Measurements from ENCODE around the gene IFNL3.

Gene IFNL3

GRCh38 chr19:39265321-39265916 is 20.6 kb upstream of the IFNL3 start:
- TF ChIP-seq FOXP2 (optimal IDR thresholded peaks at IDR 0.05; ENCODE audit: borderline replicate concordance, extremely low read depth, extremely low read length, insufficient read depth), result no peak
- TF ChIP-seq SIN3A (IDR thresholded peaks at IDR 0.05; ENCODE audit: borderline replicate concordance, insufficient read depth, low read length), result no peak
- TF ChIP-seq POLR2AphosphoS5 (IDR thresholded peaks at IDR 0.05; ENCODE audit: low read depth, low read length), result no peak
- TF ChIP-seq, protein P1, sequence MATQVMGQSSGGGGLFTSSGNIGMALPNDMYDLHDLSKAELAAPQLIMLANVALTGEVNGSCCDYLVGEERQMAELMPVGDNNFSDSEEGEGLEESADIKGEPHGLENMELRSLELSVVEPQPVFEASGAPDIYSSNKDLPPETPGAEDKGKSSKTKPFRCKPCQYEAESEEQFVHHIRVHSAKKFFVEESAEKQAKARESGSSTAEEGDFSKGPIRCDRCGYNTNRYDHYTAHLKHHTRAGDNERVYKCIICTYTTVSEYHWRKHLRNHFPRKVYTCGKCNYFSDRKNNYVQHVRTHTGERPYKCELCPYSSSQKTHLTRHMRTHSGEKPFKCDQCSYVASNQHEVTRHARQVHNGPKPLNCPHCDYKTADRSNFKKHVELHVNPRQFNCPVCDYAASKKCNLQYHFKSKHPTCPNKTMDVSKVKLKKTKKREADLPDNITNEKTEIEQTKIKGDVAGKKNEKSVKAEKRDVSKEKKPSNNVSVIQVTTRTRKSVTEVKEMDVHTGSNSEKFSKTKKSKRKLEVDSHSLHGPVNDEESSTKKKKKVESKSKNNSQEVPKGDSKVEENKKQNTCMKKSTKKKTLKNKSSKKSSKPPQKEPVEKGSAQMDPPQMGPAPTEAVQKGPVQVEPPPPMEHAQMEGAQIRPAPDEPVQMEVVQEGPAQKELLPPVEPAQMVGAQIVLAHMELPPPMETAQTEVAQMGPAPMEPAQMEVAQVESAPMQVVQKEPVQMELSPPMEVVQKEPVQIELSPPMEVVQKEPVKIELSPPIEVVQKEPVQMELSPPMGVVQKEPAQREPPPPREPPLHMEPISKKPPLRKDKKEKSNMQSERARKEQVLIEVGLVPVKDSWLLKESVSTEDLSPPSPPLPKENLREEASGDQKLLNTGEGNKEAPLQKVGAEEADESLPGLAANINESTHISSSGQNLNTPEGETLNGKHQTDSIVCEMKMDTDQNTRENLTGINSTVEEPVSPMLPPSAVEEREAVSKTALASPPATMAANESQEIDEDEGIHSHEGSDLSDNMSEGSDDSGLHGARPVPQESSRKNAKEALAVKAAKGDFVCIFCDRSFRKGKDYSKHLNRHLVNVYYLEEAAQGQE (IDR thresholded peaks at IDR 0.05; ENCODE audit: insufficient read depth in 1 of 2, low read depth in 2 of 2, low read length in 2 of 2), result no peak
- no peak for TF ChIP-seq TAF1 (IDR thresholded peaks at IDR 0.05; ENCODE audit: borderline replicate concordance, insufficient read depth, low read length)

DNA sequence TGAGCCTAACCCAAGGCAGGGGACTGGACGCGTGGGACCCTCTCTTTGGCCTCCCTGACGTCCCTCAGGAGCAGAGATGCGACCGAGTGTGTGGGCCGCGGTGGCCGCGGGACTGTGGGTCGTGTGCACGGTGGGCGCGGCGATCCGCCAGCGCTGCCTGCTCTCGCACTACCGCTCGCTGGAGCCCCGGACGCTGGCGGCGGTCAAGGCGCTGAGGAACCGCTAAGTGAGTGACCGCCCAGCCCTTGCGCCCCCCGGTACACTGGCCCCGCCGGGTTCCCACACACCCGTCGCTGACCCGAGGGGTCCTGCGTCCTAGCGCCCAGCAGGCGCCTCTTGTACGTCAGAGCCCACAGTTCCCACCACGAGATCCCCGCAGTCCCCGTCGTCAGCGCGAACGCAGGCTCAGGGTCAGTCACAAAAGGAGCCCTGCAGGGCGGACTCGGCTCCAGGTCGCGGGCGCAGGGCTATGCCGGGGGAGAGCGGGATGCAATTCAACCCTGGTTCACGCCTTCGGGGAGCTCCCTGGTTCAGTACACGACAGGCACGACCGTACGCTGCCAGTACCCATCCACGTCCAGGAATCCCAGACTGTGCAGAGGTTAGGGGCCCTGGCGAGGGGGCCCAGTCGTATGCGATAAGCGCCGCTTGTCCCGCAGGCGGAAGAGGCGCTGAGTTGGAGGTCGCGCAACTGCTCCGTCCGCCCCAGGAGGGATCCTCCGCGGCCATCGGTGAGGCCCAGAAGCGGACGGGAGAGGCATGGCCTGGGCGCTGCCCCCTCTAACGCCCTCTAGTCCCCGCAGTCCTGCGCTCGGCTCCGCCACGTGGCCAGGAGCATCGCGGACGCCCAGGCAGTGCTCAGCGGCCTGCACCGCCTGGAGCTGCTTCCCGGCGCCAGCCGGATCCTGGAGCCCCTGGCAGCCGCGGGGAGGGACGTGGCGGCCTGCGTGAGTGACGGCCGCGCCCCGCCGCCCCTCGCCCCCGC is 19.8 kb upstream of the IFNL3 start:
- TF ChIP-seq FOXP2 (optimal IDR thresholded peaks at IDR 0.05; ENCODE audit: borderline replicate concordance, extremely low read depth, extremely low read length, insufficient read depth) (no peak), POLR2AphosphoS5 (IDR thresholded peaks at IDR 0.05; ENCODE audit: low read depth, low read length) (no peak), SIN3A (IDR thresholded peaks at IDR 0.05; ENCODE audit: borderline replicate concordance, insufficient read depth, low read length) (no peak), TAF1 (IDR thresholded peaks at IDR 0.05; ENCODE audit: borderline replicate concordance, insufficient read depth, low read length) (no peak)
- TF ChIP-seq, protein P1 (IDR thresholded peaks at IDR 0.05; ENCODE audit: insufficient read depth in 1 of 2, low read depth in 2 of 2, low read length in 2 of 2), result no peak

DNA sequence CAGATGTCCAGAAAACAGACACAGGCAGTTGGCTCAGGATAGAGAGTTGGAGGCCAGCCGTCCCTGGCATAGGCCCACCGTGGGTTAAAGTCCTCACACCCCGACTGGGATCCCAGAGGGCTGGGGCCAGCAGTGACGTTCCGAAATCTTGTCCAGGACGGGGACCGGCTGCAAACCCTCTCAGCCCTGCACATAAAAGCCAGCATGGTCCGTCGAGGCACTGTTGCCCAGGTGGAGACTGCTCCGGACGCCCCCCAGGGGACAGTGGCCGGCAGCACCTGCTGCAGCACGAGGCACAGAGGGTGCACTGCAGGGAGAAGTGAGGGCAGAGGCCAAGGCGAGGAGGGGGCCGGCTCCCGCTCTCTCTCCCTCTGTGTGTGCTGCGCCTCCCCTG is 19.1 kb upstream of the IFNL3 start:
- no peak for TF ChIP-seq FOXP2 (optimal IDR thresholded peaks at IDR 0.05; ENCODE audit: borderline replicate concordance, extremely low read depth, extremely low read length, insufficient read depth)

GRCh38 chr19:39262496-39262895 is 17.7 kb upstream of the IFNL3 start:
- TF ChIP-seq FOXP2 (optimal IDR thresholded peaks at IDR 0.05; ENCODE audit: borderline replicate concordance, extremely low read depth, extremely low read length, insufficient read depth), result no peak
- no peak for TF ChIP-seq POLR2AphosphoS5 (IDR thresholded peaks at IDR 0.05; ENCODE audit: low read depth, low read length)
- no peak for TF ChIP-seq TAF1 (IDR thresholded peaks at IDR 0.05; ENCODE audit: borderline replicate concordance, insufficient read depth, low read length)
- TF ChIP-seq, protein P1 (IDR thresholded peaks at IDR 0.05; ENCODE audit: insufficient read depth in 1 of 2, low read depth in 2 of 2, low read length in 2 of 2), result no peak
- no peak for TF ChIP-seq SIN3A (IDR thresholded peaks at IDR 0.05; ENCODE audit: borderline replicate concordance, insufficient read depth, low read length)

GRCh38 chr19:39261704-39262103 is 16.9 kb upstream of the IFNL3 start:
- TF ChIP-seq POLR2AphosphoS5 (IDR thresholded peaks at IDR 0.05; ENCODE audit: low read depth, low read length), result no peak
- TF ChIP-seq SIN3A (IDR thresholded peaks at IDR 0.05; ENCODE audit: borderline replicate concordance, insufficient read depth, low read length), result no peak
- TF ChIP-seq, protein P1 (IDR thresholded peaks at IDR 0.05; ENCODE audit: insufficient read depth in 1 of 2, low read depth in 2 of 2, low read length in 2 of 2), result no peak
- TF ChIP-seq FOXP2 (optimal IDR thresholded peaks at IDR 0.05; ENCODE audit: borderline replicate concordance, extremely low read depth, extremely low read length, insufficient read depth), result no peak
- TF ChIP-seq TAF1 (IDR thresholded peaks at IDR 0.05; ENCODE audit: borderline replicate concordance, insufficient read depth, low read length), result no peak

All from PFSK-1 (cell line).